Smooth muscle cell of the brain vasculature (primary cell): ENCODE data around the gene KREMEN2.
A peak's percentile ranks its signal among the peaks of the same experiment; 100 is the strongest.
"Not testable (repeated sequence)": the region's sequence is repeated elsewhere in the genome, so short reads cannot be mapped to it uniquely, and the experiment has no call there.

Source experiments
- DNase-seq: peaks from one replicate; pipeline ENCODE4 v3.0.0-alpha.2; 2012; ENCODE audit warnings: low read depth, low spot score

Gene KREMEN2, protein sequence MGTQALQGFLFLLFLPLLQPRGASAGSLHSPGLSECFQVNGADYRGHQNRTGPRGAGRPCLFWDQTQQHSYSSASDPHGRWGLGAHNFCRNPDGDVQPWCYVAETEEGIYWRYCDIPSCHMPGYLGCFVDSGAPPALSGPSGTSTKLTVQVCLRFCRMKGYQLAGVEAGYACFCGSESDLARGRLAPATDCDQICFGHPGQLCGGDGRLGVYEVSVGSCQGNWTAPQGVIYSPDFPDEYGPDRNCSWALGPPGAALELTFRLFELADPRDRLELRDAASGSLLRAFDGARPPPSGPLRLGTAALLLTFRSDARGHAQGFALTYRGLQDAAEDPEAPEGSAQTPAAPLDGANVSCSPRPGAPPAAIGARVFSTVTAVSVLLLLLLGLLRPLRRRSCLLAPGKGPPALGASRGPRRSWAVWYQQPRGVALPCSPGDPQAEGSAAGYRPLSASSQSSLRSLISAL

DNA sequence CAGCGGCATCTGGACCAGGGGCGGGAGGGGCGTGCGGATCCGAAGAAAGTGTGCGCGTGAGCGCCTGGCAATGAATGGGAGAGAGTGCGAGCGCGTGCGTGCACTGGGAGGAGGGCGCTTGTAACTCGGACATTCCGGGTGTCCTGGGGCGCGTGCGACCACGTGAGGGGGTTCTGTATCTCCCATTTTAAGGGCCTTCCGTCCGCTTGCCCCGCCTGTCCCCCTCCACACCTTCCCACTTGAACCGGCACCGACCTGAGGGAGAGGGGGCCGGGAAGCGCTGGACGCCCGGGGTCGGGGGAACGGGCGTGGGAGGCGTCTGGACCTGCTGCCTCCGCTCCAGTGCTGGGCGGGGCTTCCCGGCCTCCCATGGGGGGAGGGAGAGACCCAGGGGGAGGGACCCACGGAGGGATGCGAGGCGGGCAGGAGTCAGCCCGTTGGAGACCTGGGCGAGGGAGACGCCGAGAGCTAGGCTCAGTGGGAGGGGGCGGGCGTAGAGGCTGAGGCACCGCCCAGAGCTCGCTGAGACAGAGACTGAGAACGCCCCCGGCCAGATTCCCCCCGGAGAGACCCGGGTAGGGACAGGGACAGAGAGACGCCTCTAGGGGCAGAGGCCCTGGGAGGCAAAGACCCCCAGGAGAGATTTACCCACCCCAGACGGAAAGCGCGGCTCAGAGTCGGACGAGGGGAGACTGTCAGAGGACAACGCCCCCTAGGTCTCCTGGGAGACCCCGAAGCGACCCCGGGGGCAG lies at the start of gene KREMEN2:
Gene KREMEN2 (plus strand): TSS at position 553 of the 752 bp plus-strand sequence. CDS start 246 bp downstream, outside the sequence.
- DNase-seq = no peak

DNA sequence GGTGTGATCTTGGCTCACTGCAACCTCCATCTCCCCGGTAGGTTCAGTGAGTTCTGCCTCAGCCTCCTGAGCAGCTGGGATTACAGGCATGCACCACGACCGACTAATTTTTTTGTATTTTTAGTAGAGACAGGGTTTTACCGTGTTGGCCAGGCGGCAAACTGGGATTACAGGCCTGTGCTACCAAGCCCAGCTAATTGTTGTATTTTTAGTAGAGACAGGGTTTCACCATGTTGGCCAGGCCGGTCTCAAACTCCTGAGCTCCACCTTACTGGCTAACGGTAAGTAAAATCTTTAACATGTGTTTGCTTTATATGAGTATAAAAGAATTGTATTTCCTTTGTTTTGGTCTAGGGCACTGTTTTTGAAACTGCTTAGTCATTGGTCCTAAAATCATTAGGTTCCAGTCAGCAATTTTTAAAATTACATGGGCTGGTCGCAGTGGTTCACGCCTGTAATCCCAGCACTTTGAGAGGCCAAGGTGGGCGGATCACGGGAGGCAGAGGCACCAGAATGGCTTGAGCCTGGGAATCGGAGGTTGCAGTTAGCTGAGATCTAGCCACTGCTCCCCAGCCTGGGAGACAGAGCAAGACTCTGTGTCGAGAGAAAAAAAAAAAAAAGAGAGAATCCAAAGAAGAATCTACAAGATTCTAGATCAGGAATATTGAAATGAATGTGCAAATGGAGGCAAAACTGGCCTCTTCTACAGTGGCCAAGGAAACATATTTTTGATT lies 48.7 kb upstream of the KREMEN2 start:
- no peak for DNase-seq

DNA sequence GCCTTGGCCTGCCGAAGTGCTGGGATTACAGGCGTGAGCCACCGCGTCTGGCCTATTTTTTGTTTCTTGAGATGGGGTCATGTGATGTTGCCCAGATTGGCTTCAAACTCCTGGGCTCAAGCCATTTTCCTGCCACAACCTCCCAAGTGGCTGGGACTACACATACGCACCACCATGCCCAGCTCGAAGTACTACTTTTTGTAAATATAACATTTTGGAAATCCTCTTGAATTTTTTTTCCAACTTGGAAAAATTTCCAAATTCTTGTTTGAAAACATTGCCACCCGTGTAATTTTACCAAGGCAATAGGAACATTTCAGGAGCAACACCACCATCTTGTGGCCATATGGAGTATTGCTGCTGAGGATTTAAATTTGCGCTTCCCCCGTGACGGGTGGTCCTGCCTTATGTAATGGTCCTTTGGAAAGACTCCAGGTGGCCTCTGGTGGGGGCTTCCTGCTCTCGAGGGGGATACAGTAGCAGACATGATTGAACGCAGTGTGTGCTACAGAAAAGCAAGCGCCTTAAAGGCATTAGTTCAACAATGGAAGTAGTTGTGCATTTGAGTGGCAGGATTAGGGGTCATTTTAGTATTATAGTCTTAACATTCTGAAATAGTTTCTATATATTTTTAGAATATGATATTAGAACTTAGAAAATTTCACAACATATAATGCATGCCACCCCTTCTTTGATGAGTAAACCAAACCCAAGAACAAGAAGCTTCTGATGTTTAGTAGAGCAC lies 44.4 kb upstream of the KREMEN2 start:
- peak; percentile 32 for DNase-seq

DNA sequence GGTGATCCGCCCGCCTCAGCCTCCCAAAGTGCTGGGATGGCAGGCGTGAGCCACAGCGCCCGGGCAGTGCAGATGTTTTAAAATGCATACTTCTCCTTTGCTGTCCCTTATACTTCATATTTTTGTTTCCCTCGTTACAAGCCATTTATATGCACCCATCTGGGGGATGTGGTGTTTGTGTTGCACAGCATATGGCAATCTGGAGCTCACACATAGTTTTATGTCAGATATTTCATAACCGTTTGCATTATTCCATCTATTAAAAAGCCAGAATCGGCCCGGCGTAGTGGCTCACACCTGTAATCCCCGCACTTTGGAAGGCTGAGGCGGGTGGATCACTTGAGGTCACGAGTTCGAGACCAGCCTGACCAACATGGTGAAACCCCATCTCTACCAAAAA lies 40.6 kb upstream of the KREMEN2 start:
- no peak for DNase-seq

DNA sequence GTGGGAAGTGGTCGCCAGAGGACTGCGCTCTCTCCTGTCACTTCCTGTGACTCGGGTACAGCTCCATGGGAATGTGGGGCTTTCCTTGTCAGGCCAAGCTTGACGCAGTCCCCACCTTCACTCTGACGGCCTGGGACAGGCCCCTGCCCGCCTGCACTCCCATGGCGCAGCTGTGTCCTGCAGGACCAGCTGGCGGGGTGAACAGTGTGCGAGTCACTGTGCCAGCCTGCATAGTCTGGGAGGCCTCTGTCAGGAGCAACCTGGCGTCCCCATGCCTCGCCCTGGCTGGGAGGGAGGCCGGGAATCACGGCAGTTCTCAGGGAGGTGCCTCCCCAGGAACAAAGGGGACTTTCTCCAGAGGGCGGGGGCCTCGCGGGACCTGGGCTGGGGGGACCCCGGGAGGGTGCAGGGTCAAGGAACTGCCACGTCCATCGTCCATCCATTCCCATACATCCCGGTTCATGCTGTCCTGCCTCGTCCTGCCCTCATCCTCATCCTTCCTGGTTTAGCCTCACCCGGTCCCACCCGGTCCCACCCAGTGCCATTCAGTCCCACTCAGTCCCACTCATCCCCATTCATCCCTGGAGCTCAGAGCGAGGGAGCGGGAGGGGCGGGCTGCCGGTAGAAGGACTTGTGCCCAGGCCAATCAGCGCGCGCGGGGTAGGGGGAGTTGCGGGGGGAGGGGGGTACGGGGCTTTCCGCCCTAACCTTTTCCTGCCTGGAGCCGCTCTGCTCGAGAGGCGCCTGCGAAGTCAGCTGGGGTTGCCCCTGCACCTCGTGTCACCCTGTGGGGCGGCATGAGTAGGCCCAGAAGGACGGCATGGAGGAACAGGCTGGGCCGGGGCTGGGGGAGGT lies 38.9 kb upstream of the KREMEN2 start:
- DNase-seq = no peak

DNA sequence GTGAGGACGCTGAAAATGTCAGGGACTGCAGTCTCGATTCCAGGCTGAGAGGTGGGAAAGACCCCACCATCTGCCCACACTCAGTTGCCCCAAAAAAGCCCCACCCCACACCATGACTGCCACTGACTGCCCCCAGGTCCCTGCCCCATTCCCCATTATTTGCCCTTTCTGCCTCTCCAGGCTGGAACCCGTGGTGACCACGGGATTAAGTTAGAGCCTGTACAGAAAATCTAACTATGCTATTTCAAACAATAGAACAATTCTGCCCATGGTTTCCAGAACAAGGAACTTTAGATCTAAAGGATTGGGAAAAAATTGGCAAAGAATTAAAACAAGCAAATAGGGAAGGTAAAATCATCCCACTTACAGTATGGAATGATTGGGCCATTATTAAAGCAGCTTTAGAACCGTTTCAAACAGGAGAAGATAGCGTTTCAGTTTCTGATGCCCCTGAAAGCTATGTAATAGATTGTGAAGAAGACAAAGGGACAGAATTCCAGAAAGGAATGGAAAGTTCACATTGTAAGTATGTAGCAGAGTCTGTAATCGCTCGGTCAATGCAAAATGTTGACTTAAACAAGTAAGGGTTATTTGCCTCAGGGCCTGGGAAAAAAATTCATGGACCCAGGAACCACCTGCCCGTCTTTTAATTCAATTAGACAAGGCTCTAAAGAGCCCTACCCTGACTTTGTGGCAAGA lies 38.0 kb upstream of the KREMEN2 start:
- DNase-seq = no peak

DNA sequence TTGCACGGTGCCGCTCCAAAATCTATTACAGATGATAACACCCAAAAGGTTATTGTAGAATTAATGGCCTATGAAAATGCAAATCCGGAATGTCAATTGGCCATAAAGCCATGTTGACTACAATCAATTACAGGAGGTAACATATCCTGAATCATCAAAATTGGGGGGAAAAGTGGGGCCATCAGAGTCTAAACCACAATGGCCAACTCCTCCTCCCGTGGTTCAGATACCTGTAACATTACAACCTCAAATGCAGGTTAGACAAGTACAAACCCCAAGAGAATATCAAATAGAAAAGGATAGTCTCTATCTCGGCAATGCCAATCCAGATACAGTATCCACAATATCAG lies 37.5 kb upstream of the KREMEN2 start:
- DNase-seq = no peak

DNA sequence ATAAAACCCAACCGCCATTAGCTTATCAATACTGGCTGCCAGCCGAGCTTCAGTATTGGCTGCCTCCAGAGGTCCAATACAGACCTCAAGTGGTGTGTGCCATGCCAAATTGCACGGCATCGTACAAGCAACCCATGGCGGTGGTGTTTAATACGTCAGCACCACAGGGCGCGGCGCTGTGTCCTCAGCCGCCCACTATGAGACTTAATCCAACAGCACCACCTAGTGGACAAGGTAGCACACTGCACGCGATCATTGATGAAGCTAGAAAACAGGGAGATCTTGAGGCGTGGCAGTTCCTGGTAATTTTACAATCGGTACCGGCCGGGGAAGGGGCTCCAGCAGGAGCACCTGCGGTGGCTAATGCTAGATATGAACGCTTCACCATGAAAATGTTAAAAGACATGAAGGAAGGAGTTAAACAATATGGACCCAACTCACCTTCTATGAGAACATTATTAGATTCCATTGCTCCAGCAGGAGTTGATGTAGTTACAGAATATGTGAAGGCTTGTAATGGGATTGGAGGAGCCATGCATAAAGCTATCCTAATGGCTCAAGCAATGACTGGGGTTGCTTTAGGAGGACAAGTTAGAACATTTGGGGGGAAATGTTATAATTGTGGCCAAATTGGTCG lies 36.9 kb upstream of the KREMEN2 start:
- peak; percentile 73 for DNase-seq

DNA sequence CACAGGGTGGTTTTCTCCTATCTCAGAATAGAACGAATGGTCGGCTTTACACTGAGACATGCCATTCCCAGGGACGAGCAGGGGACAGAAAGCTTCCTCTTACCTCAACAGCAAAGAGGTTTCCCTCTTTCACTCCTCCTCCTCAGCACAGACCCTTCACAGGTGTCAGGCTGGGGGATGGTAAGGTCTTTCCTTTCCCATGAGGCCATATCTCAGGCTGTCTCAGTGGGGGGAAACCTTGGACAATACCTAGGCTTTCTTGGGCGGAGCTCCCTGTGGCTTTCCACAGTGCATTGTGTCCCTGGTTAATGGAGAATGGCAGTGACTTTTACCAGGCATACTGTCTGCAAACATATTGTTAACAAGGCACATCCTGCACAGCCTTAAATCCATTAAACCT lies 35.9 kb upstream of the KREMEN2 start:
- not testable (repeated sequence) for DNase-seq

DNA sequence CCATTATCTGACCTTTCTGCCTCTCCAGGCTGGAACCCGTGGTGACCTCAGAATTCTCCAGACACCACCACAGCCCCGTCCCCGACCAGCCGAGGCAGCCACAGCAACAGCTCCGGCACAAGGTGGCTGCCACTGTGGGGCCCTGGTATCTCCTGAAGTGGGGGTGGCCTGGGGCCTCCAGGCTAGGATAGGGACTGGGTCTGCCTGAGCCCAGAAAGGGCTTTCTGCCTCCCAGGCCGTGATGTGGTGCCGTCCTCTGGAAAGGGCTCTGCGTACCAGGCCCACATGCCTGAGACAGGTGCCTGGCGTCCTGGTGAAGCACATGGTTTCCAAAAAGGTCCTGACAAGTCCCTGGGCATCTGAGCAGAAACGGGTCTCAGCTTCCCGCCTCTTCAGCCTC lies 35.3 kb upstream of the KREMEN2 start:
- no peak for DNase-seq

DNA sequence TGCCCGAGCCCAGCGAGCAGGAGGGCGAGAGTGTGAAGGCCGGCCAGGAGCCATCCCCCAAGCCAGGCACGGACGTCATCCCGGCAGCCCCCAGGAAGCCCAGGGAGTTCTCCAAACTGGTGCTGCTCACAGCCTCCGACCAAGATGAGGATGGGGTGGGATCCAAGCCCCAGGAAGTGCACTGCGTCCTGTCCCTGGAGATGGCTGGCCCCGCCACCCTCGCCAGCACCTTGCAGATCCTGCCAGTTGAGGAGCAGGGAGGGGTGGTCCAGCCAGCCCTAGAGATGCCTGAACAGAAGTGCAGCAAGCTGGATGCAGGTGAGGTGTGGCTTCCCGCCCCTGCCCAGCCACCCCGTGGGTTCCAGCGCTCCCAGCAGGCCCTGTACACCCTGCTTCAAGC lies 34.4 kb upstream of the KREMEN2 start:
- DNase-seq = no peak

DNA sequence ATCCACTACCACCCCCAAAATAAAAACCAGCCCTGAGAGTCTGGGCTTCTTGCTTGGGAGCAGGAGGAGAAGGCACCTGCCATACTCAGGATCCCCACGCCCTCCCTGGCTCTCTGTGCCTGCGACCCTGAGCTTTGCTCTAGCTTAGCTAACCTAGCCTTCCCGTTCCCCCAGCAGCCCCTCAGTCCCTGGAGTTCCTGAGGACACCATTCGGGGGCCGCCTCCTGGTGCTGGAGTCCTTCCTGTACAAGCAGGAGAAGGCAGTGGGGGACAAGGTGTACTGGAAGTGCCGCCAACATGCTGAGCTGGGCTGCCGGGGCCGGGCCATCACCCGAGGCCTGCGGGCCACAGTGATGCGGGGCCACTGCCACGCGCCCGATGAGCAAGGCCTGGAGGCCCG lies 33.8 kb upstream of the KREMEN2 start:
- DNase-seq = no peak

DNA sequence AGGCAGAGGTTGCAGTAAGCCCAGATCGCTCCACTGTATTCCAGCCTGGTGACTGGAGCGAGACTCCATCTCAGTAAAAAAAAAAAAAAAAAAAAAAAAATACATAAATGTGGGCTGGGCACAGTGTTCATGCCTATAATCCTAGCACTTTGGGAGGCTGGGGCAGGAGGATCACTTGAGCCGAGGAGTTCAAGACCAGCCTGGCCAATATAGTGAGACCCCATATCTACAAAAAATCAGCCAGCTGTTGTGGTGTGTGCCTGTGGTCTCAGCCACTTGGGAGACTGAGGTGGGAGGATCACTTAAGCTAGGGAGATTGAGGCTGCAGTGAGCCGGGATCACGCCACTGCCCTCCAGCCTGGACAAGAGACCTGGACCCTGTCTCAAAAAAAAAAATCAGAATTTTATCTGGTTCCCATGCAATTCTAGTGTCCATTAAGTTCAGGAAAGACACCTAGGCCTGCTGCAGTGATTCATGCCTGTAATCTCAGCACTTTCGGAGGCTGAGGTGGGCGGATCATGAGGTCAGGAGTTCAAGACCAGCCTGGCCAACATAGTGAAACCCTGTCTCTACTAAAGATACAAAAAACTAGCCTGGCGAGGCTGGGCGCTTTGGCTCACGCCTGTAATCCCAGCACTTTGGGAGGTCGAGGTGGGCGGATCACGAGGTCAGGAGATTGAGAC lies 32.7 kb upstream of the KREMEN2 start:
- DNase-seq = not testable (repeated sequence)

DNA sequence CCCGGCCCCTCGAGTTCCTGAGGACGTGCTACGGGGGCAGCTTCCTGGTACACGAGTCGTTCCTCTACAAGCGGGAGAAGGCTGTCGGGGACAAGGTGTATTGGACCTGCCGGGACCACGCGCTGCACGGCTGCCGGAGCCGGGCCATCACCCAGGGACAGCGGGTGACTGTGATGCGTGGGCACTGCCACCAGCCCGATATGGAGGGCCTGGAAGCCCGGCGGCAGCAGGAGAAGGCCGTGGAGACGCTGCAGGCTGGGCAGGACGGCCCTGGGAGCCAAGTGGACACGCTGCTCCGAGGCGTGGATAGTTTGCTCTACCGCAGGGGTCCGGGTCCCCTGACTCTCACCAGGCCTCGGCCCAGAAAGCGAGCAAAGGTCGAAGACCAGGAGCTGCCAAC lies 30.9 kb upstream of the KREMEN2 start:
- DNase-seq = no peak

DNA sequence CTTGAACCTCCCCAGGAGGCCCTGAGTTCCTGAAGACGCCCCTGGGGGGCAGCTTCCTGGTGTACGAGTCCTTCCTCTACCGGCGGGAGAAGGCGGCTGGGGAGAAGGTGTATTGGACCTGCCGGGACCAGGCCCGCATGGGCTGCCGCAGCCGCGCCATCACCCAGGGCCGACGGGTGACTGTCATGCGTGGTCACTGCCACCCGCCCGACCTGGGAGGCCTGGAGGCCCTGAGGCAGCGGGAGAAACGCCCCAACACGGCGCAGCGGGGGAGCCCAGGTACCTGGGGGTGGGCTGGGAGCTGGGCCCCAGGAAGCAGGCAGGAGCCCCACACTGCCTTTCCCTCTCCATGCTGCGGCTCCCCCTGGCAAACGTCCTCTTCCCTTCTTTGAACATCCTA lies 30.4 kb upstream of the KREMEN2 start:
- no peak for DNase-seq

DNA sequence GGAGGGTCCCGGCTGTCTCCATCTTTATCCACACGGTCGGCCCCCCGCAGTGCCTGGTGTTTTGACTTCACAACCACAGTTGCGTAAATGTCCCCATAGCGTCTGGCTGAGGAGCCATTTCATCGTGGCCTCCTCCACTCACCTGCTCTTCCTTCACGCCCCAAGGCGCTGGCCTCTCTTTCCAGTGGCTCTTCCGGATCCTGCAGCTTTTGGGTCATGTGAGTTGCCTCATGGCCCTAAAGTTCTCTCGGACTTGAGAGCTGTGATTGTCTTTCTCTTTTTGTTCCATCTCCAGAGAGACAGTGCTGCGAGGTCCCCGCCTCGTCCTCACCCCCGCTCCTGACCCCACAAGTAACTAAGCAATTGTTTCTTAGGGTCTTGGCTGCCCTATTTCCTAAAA lies 29.6 kb upstream of the KREMEN2 start:
- DNase-seq = no peak

DNA sequence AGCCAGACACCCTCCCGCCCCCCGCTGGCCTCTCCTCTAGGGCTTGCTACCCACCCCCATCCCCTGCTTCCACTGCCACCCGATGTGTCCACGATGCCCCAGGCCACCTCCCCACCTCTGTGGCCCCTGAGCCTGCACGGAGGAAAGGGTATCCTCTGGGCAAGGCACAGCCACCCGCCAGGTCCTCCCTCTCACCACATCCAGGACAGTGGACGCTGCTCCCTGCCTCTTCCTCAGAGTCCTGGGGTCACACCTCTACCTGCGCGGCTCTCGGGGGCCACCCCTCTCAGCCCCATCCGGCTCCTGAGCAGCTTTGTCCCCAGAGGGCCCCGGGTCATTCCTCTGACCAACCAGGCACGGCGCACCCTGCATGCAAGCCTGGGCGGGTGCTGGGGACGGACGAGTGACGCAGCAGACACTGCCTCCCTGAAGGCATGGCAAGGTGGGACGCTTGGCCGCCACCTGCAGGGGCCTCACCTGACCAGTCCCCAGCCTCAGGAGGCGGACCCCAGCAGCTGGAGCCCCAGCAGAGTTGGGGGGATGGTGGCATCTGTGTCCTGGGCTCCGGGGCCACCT lies 27.6 kb upstream of the KREMEN2 start:
- no peak for DNase-seq

DNA sequence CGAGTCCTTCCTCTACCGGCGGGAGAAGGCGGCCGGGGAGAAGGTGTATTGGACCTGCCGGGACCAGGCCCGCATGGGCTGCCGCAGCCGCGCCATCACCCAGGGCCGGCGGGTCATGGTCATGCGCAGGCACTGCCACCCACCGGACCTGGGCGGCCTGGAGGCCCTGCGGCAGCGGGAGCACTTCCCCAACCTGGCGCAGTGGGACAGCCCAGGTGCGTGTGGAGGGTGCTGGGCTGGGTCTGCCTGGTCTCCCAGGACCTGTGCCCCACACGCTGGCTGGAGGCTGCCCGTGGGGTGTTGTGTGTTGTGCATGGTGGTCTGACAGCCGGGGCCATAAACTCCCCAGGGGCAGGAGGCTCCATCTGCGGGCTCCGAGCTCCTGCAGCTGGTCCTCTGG lies 26.9 kb upstream of the KREMEN2 start:
- no peak for DNase-seq

DNA sequence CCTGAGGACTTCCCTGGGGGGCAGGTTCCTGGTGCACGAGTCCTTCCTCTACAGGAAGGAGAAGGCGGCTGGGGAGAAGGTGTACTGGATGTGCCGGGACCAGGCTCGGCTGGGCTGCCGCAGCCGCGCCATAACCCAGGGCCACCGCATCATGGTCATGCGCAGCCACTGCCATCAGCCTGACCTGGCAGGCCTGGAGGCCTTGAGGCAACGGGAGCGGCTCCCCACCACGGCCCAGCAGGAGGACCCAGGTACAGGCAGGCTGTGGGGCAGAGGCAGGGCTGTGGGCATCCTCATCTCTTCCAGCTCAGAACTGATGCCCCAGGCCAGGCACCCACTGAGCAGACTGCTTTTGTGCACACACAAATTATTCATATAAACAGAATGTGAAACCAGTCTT lies 25.9 kb upstream of the KREMEN2 start:
- no peak for DNase-seq
